ENCODE measurements around the gene IPCEF1. TPM values are rescaled to one million over a fixed set of nuclear protein-coding genes. Genes with fewer than 3 reads are reported as not detected.

Gene IPCEF1
- total RNA-seq, 1 experiment from 2014 or later, result 0.48 TPM

- H3K27ac Mint-ChIP-seq, result no peak overlapping the region
- no peak overlapping the region for H2BK120ac ChIP-seq (ENCODE audit: low read depth, low read length, poor library complexity, severe bottlenecking)
- no CpG with 5 or more reads among the region's 6 CpGs for WGBS (ENCODE audit: extremely low coverage, insufficient read length, low lambda C conversion rate)
- no peak for DNase-seq
- no peak overlapping the region for H3K23ac ChIP-seq (ENCODE audit: insufficient read length, low read depth, low read length)
- no peak overlapping the region for H4K8ac ChIP-seq (replicated peaks; ENCODE audit: insufficient read length, low read depth, low read length)
- H3K4ac ChIP-seq (ENCODE audit: low read depth, low read length), result no peak overlapping the region
- H3K9me3 ChIP-seq (ENCODE audit: control insufficient read depth, low read depth, low read length), result no peaks in the 10 kb centered on the region
- no peak overlapping the region for H2BK15ac ChIP-seq (ENCODE audit: low read depth, low read length)
- H4K20me1 ChIP-seq (ENCODE audit: control insufficient read depth, insufficient read depth, insufficient read length), result no peaks in the 10 kb centered on the region
- H3K56ac ChIP-seq (ENCODE audit: insufficient read length, low read depth, low read length), result no peak overlapping the region
- no peaks in the 10 kb centered on the region for H3K79me1 ChIP-seq (ENCODE audit: insufficient read depth, low read depth, low read length, poor library complexity, severe bottlenecking)
- H3K14ac ChIP-seq (ENCODE audit: insufficient read depth, low read length), result no peak overlapping the region
- H2BK12ac ChIP-seq (ENCODE audit: insufficient read length, low read depth, low read length), result no peak overlapping the region
- no peak overlapping the region for H2AFZ ChIP-seq (ENCODE audit: low read length)
- no peaks in the 10 kb centered on the region for H3K79me2 ChIP-seq (ENCODE audit: insufficient read depth, low read length)
- no peaks in the 10 kb centered on the region for H3K27me3 ChIP-seq (ENCODE audit: insufficient read depth, low read length)
- no peaks in the 10 kb centered on the region for H3K4me1 ChIP-seq (ENCODE audit: insufficient read depth, low read length)
- H3K4me2 ChIP-seq (ENCODE audit: insufficient read depth, insufficient read length, low read length), result no peak overlapping the region
- no peaks in the 10 kb centered on the region; a peak in 1 of 7 replicates for H3K36me3 Mint-ChIP-seq (ENCODE audit: insufficient read depth in 1 of 3, low read depth in 3 of 3)
- H3K4me1 Mint-ChIP-seq, result peaks cover 0 to 7% of the 10 kb centered on the region in 2 experiments; a peak in 2 of 4 replicates
- no peak overlapping the region for H3T11ph ChIP-seq (ENCODE audit: low read length)
- no peak overlapping the region for H2BK5ac ChIP-seq (ENCODE audit: insufficient read length, low read length)
- H2BK20ac ChIP-seq (ENCODE audit: low read depth, low read length, poor library complexity, severe bottlenecking), result no peak overlapping the region
- H3K27ac ChIP-seq (ENCODE audit: insufficient read length, low read depth, low read length), result no peak overlapping the region
- no peak overlapping the region for H4K91ac ChIP-seq (ENCODE audit: insufficient read length, low read depth, low read length)
- no peak overlapping the region for H4K5ac ChIP-seq (ENCODE audit: insufficient read length, low read depth, low read length)
- no peak overlapping the region for H3K18ac ChIP-seq (ENCODE audit: insufficient read length, low read depth, low read length)
- H3K9me3 Mint-ChIP-seq, result no peaks in the 10 kb centered on the region
- no peak for TF ChIP-seq CTCF (conservative IDR thresholded peaks at IDR 0.05)
- no peak overlapping the region for H2AK5ac ChIP-seq (ENCODE audit: insufficient read length, low read length)
- H3K4me3 Mint-ChIP-seq, result no peak overlapping the region
- H3K27me3 Mint-ChIP-seq (ENCODE audit: low read depth), result no peaks in the 10 kb centered on the region
- H3K9ac ChIP-seq (ENCODE audit: extremely low read depth, insufficient read length, low read length), result no peak overlapping the region
- no peaks in the 10 kb centered on the region for H3K23me2 ChIP-seq (ENCODE audit: insufficient read length, low read depth, low read length, poor library complexity, severe bottlenecking)
Measured at GRCh38 chr6:154229786-154230185, 126.8 kb downstream of the IPCEF1 start.

Data from H9 (cell line).